ENCODE results near the gene XPR1.

DNA sequence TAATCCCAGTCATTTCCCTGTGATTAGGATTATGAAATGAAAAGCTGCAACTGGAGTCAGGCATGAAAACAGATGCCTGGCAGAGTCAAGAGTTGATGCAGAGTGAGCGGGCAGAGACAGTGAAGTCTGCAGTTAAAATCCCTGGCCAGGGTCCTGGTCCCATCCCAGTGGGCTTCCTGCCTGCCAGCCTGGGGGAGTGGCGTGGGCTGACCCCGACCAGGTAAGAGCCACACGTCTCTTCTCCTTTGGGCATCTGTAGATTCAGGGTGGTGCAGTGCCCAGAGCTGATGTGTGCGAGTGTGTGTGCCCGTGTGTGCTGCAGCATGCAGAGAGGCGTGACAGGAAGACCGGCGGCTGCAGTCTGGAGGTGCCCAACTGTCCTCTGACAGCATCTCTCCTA lies 274.7 kb downstream of the XPR1 start:
- TF ChIP-seq CTCF (IDR thresholded peaks at IDR 0.05 in 2 of 3, conservative IDR thresholded peaks at IDR 0.05 in 1 of 3; ENCODE audit: borderline replicate concordance in 1 of 3, insufficient read depth in 1 of 3, low read depth in 2 of 3, low read length in 2 of 3) (no peak), POLR2A (IDR thresholded peaks at IDR 0.05; ENCODE audit: borderline replicate concordance, extremely low read depth, insufficient read depth, insufficient read length) (no peak)

Data from HCT116 (cell line).